ENCODE data around the gene GALNT9.

GALNT9 gene

DNA sequence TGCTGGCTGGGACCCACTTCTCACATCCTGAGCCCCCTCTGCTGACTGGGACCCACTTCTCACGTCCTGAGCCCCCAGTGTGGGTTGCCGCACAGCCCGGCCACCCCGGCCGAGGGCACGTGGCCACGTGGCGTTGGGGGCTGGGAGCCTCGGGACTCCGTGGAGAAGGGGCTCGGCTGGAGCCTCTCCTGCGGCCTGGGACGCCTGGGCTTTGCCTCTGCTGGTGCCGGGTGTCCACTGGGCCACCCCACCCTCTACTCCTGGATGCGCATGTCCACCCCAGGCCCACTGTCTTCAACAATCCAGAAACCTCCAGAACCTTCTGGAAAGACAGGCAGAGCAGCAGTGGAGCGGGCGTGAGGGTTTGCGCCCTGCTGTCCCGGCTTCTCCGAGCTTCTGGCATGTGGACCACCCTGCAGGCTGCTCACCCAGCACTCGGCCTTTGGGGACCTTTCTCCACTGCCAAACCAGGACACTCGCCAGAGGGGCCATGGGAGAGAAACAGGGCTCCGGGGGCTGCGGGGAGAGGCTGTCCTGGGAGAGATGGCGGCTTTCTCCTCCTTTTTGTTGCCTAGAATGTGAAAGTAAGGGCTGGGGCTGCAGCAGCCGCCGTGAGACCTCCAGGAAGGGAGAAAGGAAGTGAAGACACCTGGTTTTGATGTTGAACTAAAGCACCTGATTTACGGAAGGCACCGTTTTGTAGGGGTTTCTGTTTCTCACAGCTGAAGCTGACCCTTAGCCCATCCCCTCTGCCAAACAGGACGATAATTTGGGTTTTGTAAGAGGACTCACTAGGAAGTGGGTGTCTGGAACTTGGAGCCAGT lies 155.2 kb downstream of the GALNT9 start:
- no peak for DNase-seq (ENCODE audit: low spot score)

GRCh38 chr12:132173135-132174014 lies 156.0 kb downstream of the GALNT9 start:
- no peak for DNase-seq (ENCODE audit: low spot score)

- no peak for DNase-seq (ENCODE audit: low spot score)
Observed at GRCh38 chr12:132172619-132173018, 156.8 kb downstream of the GALNT9 start.

- no peak for DNase-seq (ENCODE audit: low spot score)
Observed at GRCh38 chr12:132171968-132172521, 157.3 kb downstream of the GALNT9 start.

DNA sequence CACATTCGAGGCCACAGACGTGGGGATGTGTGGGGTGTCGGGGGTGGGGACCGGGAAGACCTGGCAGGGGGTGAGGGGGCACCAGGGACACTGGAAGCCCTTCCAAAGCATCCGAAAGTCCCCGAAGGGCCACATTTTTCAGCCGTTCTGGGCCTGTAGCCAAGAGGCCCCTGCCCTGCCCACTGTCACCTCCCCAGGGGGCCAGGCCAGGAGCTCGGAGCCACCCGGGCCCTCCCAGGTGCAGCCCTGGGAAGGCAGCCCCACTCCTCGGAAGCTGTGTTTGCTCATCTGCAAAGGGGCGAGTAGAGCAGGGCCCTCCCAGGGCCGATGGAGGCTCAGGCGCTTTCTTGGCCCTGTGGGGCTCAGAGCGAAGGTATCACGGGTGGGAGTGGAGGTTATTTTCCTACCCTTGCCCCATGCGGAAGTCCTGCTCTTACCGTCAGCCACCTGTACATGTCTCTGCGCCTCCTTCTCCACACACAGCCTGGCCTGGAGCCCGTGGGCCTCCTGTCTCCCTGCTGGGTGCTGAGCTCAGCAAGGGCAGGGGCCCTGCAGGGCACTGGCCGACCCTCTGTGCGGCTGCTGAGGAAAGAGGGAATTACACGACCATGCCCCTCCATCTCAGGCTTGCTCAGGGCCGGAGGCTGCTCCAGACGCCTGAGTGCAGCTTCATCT lies 158.0 kb downstream of the GALNT9 start:
- DNase-seq (ENCODE audit: low spot score): no peak

- DNase-seq (ENCODE audit: low spot score): no peak
Observed at GRCh38 chr12:132170637-132171292, 158.6 kb downstream of the GALNT9 start.

- DNase-seq (ENCODE audit: low spot score): no peak
Observed at GRCh38 chr12:132170094-132170636, 159.2 kb downstream of the GALNT9 start.

- DNase-seq (ENCODE audit: low spot score): no peak
Observed at GRCh38 chr12:132169376-132169775, 160.0 kb downstream of the GALNT9 start.

- no peak for DNase-seq (ENCODE audit: low spot score)
Observed at GRCh38 chr12:132168311-132169031, 160.9 kb downstream of the GALNT9 start.

- no peak for DNase-seq (ENCODE audit: low spot score)
Observed at GRCh38 chr12:132167611-132168310, 161.6 kb downstream of the GALNT9 start.

- DNase-seq (ENCODE audit: low spot score): no peak
Observed at GRCh38 chr12:132166801-132167591, 162.4 kb downstream of the GALNT9 start.

DNA sequence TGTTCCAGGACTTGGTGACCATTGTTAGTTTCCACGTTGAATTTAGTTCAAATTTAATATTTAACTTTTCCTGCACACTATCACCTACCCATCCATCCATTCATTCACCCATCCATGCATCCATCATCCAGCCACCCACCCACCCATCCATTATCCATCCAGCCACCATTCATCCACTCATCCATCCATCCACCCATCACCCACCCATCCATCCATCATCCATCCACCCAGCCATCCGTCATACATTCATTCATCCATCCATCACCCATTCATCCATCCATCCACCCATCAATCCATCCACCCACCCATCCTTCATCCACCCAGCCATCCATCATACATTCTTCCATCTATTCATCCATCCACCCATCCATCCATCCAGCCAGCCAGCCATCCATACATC lies 163.3 kb downstream of the GALNT9 start:
- no peak for DNase-seq (ENCODE audit: low spot score)

DNA sequence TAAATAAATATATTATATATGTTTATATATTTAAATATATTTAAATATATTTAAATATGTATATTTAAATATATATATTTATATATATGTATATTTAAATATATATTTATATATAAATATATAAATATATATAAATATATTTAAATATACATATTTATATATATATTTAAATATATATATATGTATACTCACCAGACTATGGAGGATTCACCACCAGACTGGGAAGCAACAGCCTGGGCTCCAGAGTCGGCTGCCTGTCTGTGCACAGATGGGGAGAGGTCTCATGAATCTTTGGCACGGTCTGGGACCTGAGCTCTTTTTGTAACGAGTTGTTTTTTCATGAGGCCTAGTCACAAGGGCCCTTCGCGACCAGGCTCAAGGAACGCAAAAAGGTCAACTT lies 163.8 kb downstream of the GALNT9 start:
- DNase-seq (ENCODE audit: low spot score): no peak

DNA sequence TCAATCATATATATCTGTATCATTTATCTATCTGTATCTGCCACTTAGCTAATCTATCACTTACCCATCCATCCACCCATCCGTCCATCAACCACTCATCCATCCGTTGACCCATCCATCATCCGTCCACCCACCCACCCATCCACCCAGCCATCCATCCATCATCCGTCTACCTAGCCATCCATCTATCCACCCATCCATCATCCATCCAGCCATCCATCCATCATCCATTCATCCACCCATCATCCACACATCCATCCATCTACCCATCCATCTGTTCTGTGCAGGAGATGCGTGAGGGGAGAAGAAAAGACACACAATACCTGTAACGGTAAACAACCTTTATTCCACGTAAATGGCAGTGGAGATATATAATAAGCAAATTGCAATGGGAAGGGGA lies 165.0 kb downstream of the GALNT9 start:
- no peak for DNase-seq (ENCODE audit: low spot score)

- peak; percentile 40 for DNase-seq (ENCODE audit: low spot score)
Observed at GRCh38 chr12:132163911-132164288, 165.5 kb downstream of the GALNT9 start.

DNA sequence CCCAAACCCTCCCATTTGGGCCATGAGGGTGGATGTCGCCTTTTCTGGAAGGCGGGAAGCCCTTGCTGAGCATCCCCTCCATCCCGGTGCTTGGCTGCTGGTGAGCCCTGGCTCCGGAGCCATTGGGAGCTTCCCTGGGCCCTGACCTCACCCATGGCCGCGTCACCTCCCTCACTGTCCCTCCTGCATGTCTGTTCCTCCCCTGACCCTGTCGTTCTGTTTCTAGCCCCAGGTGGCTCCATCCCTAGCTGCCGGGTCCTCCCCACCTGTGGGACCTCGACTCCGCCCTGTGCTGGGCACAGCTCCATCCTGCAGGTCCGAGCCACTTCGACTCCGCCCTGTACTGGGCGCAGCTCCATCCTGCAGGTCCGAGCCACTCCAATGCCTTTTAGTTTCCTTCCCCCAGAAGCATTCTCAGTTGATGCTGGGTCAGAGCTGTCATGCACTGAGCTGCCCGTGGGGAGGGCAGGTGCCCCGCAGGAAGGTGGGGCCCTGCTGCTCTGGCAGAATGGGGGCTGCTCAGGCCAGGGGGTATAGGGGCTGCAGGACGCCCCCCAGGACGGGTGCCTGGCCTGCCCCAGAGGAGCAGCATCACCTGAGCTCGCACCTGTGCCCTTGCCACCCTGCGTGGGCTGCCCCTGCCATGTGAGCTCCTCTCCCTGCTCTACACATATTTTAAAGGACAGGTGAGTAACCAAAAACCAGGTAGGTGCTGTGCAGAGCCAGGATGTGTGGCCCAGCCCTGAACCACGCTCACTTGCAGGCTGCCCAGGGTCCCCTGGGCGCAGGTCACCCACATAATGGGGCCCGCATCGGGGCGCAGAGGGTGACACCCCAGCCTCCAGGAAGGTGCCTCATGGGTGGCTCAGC lies 166.1 kb downstream of the GALNT9 start:
- no peak for DNase-seq (ENCODE audit: low spot score)

DNA sequence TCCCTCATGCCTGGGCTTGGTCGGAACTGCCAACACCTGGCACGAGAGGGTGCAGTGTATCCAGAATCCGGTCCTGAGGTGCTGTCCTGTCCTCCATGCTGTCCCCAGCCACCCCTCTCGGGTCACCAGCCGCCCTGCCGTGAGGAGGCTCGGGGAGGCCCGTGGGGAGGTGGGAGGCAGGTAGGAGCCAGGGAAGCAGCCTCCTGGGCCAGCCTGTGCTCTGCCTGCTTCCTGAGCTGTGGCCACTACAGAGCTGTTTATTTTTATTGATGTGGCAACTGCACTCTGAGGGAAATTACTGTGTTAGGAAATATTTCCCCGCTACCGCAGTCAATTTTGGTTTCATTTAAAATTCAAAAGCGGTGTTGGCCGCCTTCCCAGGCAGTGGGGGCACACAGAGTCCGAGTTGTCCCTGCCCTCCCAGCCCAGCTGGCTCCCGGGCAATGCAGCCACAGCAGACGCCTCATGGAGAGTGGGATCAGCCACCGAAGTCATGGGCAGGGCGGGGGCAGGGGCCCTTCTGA lies 166.8 kb downstream of the GALNT9 start:
- no peak for DNase-seq (ENCODE audit: low spot score)
